GM13976 (cell line): ENCODE data around the gene CDH23.

Experiments used
- DNase-seq: peaks from one replicate; pipeline ENCODE4 v3.0.0; 2012; ENCODE audit warnings: low spot score
- in situ Hi-C: fragments of 300-500 bp; cut with MboI; formaldehyde crosslinking; loops from one replicate; pipeline ENCODE4 v1.12.0; 2022; ENCODE audit warnings: low sequenced_read_pairs, mixed read lengths, inconsistent platforms; ENCODE audit not compliant: unreplicated experiment
- TF ChIP-seq, protein P1 (sequence below): IDR thresholded peaks from 2 replicates; pipeline ENCODE4 v1.5.1; 2012; ENCODE audit warnings: borderline replicate concordance, mild to moderate bottlenecking; ENCODE audit not compliant: insufficient read depth; ENCODE audit errors: extremely low read depth, missing control alignments, control extremely low read depth

Gene CDH23

DNA sequence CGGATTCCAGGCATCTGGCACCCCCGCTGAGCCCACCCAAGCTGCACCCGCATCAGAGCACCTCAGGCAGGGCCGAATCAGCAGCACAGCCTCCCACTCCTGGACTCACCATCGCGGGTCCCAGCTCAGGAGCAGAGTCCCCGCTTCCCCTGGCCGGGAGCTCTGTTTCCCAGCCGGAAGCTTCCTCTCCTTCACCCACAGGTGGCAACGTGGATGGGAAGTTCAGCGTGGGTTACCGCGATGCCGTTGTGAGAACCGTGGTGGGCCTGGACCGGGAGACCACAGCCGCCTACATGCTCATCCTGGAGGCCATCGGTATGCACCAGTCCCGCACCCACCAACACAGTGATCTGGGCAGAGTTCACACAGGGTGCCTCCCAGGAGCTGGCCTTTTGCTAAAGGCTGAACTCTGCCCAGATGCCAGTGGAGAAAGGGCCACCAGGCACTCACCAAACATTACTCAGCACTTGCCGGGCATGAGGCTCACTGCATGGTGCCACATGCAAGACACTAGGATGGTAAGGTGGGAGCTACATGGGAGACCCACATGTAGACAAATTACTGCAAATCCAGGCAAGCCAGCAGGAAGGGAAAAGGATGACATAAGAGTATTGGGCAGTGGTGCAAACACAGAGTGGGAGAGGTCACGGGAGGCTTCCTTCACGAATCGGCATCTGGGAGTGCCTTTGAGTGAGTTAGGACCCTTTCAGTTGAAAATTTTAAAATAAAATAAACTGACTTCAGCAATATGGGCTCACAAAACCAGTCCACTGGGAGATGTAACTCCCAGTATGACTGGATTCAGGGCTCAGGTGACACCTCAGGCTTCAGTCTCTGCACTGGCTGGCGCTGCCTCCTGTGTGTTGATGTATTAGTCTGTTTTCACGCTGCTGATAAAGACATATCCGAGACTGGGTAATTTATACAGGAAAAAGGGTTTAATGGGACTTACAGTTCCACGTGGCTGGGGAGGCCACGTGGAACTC, 312.5 kb downstream of the CDH23 start:
- TF ChIP-seq, protein P1, sequence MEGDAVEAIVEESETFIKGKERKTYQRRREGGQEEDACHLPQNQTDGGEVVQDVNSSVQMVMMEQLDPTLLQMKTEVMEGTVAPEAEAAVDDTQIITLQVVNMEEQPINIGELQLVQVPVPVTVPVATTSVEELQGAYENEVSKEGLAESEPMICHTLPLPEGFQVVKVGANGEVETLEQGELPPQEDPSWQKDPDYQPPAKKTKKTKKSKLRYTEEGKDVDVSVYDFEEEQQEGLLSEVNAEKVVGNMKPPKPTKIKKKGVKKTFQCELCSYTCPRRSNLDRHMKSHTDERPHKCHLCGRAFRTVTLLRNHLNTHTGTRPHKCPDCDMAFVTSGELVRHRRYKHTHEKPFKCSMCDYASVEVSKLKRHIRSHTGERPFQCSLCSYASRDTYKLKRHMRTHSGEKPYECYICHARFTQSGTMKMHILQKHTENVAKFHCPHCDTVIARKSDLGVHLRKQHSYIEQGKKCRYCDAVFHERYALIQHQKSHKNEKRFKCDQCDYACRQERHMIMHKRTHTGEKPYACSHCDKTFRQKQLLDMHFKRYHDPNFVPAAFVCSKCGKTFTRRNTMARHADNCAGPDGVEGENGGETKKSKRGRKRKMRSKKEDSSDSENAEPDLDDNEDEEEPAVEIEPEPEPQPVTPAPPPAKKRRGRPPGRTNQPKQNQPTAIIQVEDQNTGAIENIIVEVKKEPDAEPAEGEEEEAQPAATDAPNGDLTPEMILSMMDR, result no peak
- in situ Hi-C loops, result loop anchor here (10.0 kb wide), 2 partner anchors 324 to 394 kb away; partner anchors contain the start of gene SLC29A3
- no peak for DNase-seq

DNA sequence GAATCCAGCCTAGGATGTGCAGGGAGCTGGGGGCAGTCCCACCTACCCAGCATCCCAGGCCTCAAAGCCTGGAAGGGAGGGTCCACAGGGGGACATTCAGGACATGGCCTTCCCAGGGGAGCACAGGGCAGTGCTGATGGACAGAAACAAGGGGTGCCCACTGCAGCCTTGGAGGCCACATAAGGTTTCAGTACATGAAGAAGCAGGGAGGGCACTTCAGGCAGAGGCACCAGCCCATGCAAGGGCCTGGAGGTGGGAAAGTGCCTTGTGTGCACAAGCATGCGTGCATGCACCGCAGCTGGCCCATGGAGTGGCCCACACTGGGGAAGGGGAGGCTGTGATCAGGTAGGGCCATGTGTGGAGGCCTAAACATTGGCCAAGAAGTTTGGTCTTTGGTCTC, 313.8 kb downstream of the CDH23 start:
- in situ Hi-C loops, result no loop called here
- TF ChIP-seq, protein P1, result no peak
- no peak for DNase-seq

DNA sequence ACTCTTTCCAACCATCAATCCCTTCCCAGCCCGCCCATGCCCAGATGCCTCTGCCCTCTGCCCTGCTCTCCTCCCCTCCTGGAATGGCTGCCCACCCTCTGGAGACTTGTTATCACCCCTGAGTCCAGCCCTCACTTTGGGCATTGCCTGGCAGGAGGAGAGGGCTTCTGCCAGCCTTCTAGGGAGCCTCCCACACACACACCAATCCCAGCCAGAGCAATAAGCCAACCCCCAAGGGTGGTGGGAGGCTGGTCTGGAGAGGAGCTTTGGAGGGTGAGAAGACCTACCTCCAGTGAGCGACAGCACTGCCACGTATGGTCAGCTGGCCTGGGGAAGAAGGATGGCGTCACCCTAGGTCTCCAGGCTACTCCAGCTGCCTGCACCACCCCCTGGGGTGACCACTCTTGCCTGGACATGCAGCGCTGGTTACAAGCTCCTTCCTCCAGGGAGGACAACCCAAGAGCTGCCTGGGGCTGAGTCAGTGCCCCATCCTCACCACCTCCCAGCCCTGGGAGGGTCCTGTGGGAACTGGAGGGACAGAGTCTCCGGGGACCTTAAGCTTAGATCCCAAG, 314.4 kb downstream of the CDH23 start:
- in situ Hi-C loops, result no loop called here
- no peak for DNase-seq
- TF ChIP-seq, protein P1, result no peak

DNA sequence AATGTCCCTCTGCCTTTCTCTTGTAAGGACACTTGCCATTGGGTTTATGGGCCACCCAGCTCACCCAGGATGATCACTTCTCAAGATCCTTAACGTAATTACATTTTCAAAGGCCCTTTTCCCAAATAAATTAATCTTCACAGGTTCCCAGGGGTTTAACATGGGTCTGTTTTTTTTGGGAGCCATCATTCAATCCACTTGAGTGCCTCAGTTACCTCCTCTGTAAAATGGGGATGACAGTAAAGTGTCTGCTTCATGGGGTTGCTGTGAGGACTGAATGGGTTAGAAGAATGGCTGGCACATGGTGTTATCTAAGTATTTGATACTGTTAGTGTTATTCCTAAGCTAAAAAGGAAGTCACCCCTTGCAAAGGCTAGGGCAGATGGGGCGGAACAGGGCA, 315.4 kb downstream of the CDH23 start:
- in situ Hi-C loops, result no loop called here
- TF ChIP-seq, protein P1, result no peak
- no peak for DNase-seq

DNA sequence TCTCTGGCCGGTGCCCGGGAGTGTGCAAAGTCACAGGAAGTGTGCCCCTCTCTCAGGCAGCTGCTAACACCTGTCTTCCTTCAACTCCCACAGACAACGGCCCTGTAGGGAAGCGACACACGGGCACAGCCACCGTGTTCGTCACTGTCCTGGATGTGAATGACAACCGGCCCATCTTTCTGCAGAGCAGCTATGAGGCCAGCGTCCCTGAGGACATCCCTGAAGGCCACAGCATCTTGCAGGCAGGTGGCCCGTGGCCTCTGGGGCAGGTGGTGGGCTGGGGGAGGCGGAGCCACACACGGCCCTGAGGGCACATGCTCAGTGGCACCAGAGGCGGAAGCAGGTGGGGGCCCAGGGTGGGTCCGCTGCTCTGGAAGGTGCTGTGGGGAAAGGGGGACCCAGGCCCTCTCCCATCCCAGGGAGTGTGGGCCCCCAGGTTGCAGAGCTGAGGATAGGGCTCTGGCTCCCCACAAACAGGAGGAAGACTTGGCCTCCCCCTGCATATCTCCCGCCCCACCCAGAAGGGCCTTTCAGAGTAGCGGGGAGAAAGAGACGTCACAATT, 315.9 kb downstream of the CDH23 start:
- TF ChIP-seq, protein P1, result no peak
- DNase-seq, result no peak
- in situ Hi-C loops, result no loop called here

DNA sequence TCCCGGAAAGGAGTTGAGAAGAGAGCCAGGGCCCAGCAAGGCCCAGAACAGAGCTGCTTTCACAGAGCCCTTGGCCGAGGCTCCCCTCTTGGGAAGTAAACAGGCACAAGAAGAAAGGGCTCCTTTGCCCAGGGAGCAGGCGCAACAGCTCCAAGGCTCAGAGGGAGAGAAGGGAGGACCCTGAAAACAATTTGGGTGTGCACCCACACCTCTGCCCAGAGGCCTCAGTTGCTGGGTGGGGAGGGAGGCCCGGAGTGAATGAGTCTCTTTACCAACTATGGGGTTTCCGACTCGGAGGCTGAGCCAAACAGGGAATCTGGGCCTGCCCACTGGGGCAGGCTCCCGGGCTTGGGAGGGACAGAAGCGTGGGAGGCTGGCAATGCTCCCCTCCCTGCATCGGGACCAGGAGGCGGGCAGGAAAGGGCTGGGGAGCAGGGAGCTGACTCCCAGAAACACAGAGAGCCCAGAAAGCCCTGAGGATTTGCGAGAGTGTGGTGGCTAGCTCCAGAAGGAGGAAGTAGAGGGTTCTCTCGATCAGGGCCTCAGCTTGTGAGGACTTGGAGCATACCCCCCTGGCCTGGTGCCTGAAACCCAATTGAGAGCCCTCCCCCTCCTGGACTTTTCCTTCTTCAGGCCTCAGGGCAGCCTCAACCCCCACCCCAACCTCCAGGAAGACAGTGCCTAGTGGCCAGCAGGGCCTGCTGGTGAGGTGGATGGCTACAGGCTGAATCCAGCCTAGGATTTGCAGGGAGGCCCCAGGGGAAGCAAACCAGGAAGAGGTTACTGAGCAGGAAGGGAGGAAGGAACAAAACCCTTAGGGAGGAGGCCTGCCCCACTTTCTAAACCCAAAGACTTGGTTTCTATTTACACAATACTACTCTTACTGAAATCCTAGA, 316.7 kb downstream of the CDH23 start:
- in situ Hi-C loops, result no loop called here
- DNase-seq, result no peak
- TF ChIP-seq, protein P1, result no peak
